ENCODE measurements around the gene CDH15. TPM values are rescaled to one million over a fixed set of nuclear protein-coding genes. Genes with fewer than 3 reads are reported as not detected.

The CDH15 gene
- total and polyA plus RNA-seq, 9 of the 15 experiments (the other 6 are each of a cell fraction or from before 2014, with no cell fraction given) = 0.07 to 0.18 TPM; not detected in 7

- TF ChIP-seq THAP7 (CRISPR knock-in tag; IDR thresholded peaks at IDR 0.05) (no peak), PKNOX1 (IDR thresholded peaks at IDR 0.05) (peak; percentile 11; the same call in 1 of the 2 replicates), SUPT5H (IDR thresholded peaks at IDR 0.05) (no peak), KAT2B (IDR thresholded peaks at IDR 0.05; ENCODE audit: low read depth, low read length) (no peak), JUN (IDR thresholded peaks at IDR 0.05; ENCODE audit: borderline replicate concordance, low read depth, low read length) (peak; percentile 28; the same call in 1 of the 2 replicates), JUN (CRISPR knock-in tag; IDR thresholded peaks at IDR 0.05; ENCODE audit: borderline replicate concordance) (no peak), POLR2AphosphoS2 (IDR thresholded peaks at IDR 0.05; ENCODE audit: low read length) (no peak), ZNF79 (CRISPR knock-in tag; IDR thresholded peaks at IDR 0.05; ENCODE audit: low read depth) (no peak), PRDM10 (IDR thresholded peaks at IDR 0.05; ENCODE audit: partially characterized antibody) (peak; percentile 14), CREB5 (CRISPR knock-in tag; IDR thresholded peaks at IDR 0.05) (no peak), MBD2 (IDR thresholded peaks at IDR 0.05; ENCODE audit: borderline replicate concordance, low read depth) (no peak), BMI1 (IDR thresholded peaks at IDR 0.05; ENCODE audit: low read length) (no peak), ZNF146 (CRISPR knock-in tag; IDR thresholded peaks at IDR 0.05; ENCODE audit: unreplicated experiment) (no peak), EZH2 (IDR thresholded peaks at IDR 0.05; ENCODE audit: borderline replicate concordance, low read depth, low read length) (no peak), ZNF512 (tag; IDR thresholded peaks at IDR 0.05) (no peak), HBP1 (CRISPR knock-in tag; IDR thresholded peaks at IDR 0.05) (no peak), MEF2A (IDR thresholded peaks at IDR 0.05; ENCODE audit: control insufficient read depth, low read depth, low read length) (no peak), E2F1 (CRISPR knock-in tag; IDR thresholded peaks at IDR 0.05) (no peak)
These were observed 47.8 kb downstream of the CDH15 start (continued) for GRCh38 chr16:89219365-89219764.

All from K562 (cell line).